ENCODE results near the gene RAB31. TPM values are rescaled to one million over a fixed set of nuclear protein-coding genes. Genes with fewer than 3 reads are reported as not detected.

Gene RAB31
- total RNA-seq, 4 donors from 2014 or later, result 12.2 to 22.0 (median 15.6) TPM

GRCh38 chr18:9861157-9861556, 153.1 kb downstream of the RAB31 start:
- intact Hi-C loops (cut with DNase I; ENCODE audit: low total_unique reads), result no loop called here
- no peak overlapping the region for H3K4me3 ChIP-seq (ENCODE audit: low read depth, poor library complexity, severe bottlenecking)

GRCh38 chr18:9861933-9862332, 153.8 kb downstream of the RAB31 start:
- H3K4me3 ChIP-seq (ENCODE audit: low read depth, poor library complexity, severe bottlenecking), result no peak overlapping the region
- no peak for DNase-seq (ENCODE audit: low spot score in 2 of 2)
- 77 to 79% methylated on average over 4 of the region's 4 CpGs for WGBS, 2 donors
- no peak for TF ChIP-seq CTCF (IDR thresholded peaks at IDR 0.05)
- TF ChIP-seq POLR2A (IDR thresholded peaks at IDR 0.05), result no peak
- intact Hi-C loops (cut with DNase I; ENCODE audit: low total_unique reads), result no loop called here

More at GRCh38 chr18:9861157-9861556, 153.1 kb downstream of the RAB31 start:
- TF ChIP-seq CTCF (IDR thresholded peaks at IDR 0.05), result no peak
- no peak for TF ChIP-seq POLR2A (IDR thresholded peaks at IDR 0.05)
- no peak for DNase-seq (ENCODE audit: low spot score in 2 of 2)

- DNase-seq (ENCODE audit: low spot score in 2 of 2), result no peak
- no peak overlapping the region for H3K4me3 ChIP-seq (ENCODE audit: low read depth, poor library complexity, severe bottlenecking)
- intact Hi-C loops (cut with DNase I; ENCODE audit: low total_unique reads), result no loop called here
- whole genome bisulfite sequencing, 2 donors, result 64 to 74% methylated on average over 3 of the region's 3 CpGs
- TF ChIP-seq POLR2A (IDR thresholded peaks at IDR 0.05), result no peak
- no peak for TF ChIP-seq CTCF (IDR thresholded peaks at IDR 0.05)
These were observed 154.6 kb downstream of the RAB31 start for GRCh38 chr18:9862686-9863085.

GRCh38 chr18:9863282-9863681, 155.2 kb downstream of the RAB31 start:
- intact Hi-C loops (cut with DNase I; ENCODE audit: low total_unique reads), result no loop called here
- H3K4me3 ChIP-seq (ENCODE audit: low read depth, poor library complexity, severe bottlenecking), result no peak overlapping the region
- 63 to 69% methylated on average over 2 of the region's 2 CpGs for WGBS, 2 donors
- no peak for TF ChIP-seq POLR2A (IDR thresholded peaks at IDR 0.05)
- TF ChIP-seq CTCF (IDR thresholded peaks at IDR 0.05), result no peak
- no peak for DNase-seq (ENCODE audit: low spot score in 2 of 2)

GRCh38 chr18:9865764-9866490, 157.8 kb downstream of the RAB31 start:
- WGBS, 2 donors, result 94 to 96% methylated on average over 7 of the region's 7 CpGs
- TF ChIP-seq CTCF (IDR thresholded peaks at IDR 0.05), result no peak
- no peak for TF ChIP-seq POLR2A (IDR thresholded peaks at IDR 0.05)

GRCh38 chr18:9866627-9867026, 158.5 kb downstream of the RAB31 start:
- 84 to 100% methylated on average over 2 to 3 of the region's 3 CpGs for WGBS, 2 donors
- intact Hi-C loops (cut with DNase I; ENCODE audit: low total_unique reads), result no loop called here
- no peak for DNase-seq (ENCODE audit: low spot score in 2 of 2)
- TF ChIP-seq POLR2A (IDR thresholded peaks at IDR 0.05) (no peak), CTCF (IDR thresholded peaks at IDR 0.05) (no peak)
- no peak overlapping the region for H3K4me3 ChIP-seq (ENCODE audit: low read depth, poor library complexity, severe bottlenecking)

More at GRCh38 chr18:9865764-9866490, 157.8 kb downstream of the RAB31 start:
- DNase-seq (ENCODE audit: low spot score in 2 of 2), result no peak
- intact Hi-C loops (cut with DNase I; ENCODE audit: low total_unique reads), result no loop called here
- no peak overlapping the region for H3K4me3 ChIP-seq (ENCODE audit: low read depth, poor library complexity, severe bottlenecking)

Measured in lower leg skin (tissue), 4 donors.